ENCODE data around the gene CEACAM3. TPM values are rescaled to one million over a fixed set of nuclear protein-coding genes. Genes with fewer than 3 reads are reported as not detected.

CEACAM3 gene
- total and polyA plus RNA-seq, 9 of the 15 experiments (the other 6 are each of a cell fraction or from before 2014, with no cell fraction given), result not detected

DNA sequence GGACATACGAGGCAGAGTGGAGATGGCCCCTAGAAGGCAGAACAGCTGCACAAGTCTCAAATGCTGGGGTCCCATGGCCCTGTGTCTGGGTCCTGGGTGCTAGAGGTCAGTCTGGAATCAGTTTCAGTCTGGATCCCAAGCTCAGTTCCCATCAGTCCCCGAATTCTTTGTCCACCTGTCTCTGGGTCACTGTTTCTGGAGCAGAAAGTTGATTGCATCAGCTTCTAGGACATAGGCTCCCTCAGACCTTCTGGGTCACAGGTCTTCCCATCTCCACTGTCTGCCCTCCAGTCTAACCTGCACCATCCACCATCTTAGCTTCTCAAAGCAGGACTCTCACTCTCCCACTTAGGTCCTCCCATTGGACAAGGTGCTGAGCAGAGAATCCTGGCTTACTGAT, 42.8 kb downstream of the CEACAM3 start:
- Histone ChIP-seq H4K20me1 (replicated peaks; ENCODE audit: control insufficient read depth, insufficient read depth, low read length) (0 out of 2 replicates have a peak, but pooled peaks cover 2% of the 10 kb centered on the region), H3K9me3 (replicated peaks; ENCODE audit: control insufficient read depth, insufficient read depth, low read depth, low read length) (no peaks in the 10 kb centered on the region), H3K9ac (ENCODE audit: insufficient read depth in 1 of 2, low read depth in 2 of 2, low read length in 2 of 2) (peak overlapping the region in 1 of 2 experiments; percentile 0; a peak in 1 of 4 replicates), H3K4me1 (replicated peaks in 1 of 2; ENCODE audit: control insufficient read depth in 2 of 2, insufficient read depth in 2 of 2, low read length in 2 of 2) (peaks cover 23 to 32% of the 10 kb centered on the region in 2 experiments; a peak in 4 of 5 replicates), H3K9me1 (ENCODE audit: control insufficient read depth, insufficient read depth, low read length) (no peaks in the 10 kb centered on the region), H3K4me3 (no peak overlapping the region), H3K36me3 (ENCODE audit: control insufficient read depth, insufficient read depth, low read length) (no peaks in the 10 kb centered on the region), H3K27me3 (ENCODE audit: control insufficient read depth in 2 of 2, insufficient read depth in 2 of 2, low read length in 2 of 2) (peaks cover 0 to 13% of the 10 kb centered on the region in 2 experiments; a peak in 4 of 5 replicates), H3K27ac (ENCODE audit: extremely low read depth, low read depth, low read length) (no peak overlapping the region), H3K4me2 (ENCODE audit: insufficient read depth, low read length) (peak overlapping the region; percentile 12; the same call in 1 of the 2 replicates), H3K79me2 (ENCODE audit: control insufficient read depth, insufficient read depth, low read length) (no peaks in the 10 kb centered on the region), H2AFZ (ENCODE audit: low read depth, low read length) (peak overlapping the region; percentile 42)
- FAIRE-seq (no peak), ATAC-seq (peak; percentile 25), DNase-seq (ENCODE audit: extremely low read depth in 1 of 4, low spot score in 3 of 4) (peak in 1 of 4 experiments; percentile 3)
- no TSS peak for BruUV-seq (replicated peaks)
- ChIA-PET CTCF (ENCODE audit: low intra/inter-chr PET ratio) (no interaction called here), POLR2A (interaction anchor here (2.4 to 3.1 kb wide), 2 partner anchors 13 to 21 kb away, joined by 7 to 14 read pairs; partner anchors contain the start of gene RPS19)
- in situ Hi-C loops (cut with MboI) (no loop called here), intact Hi-C loops (cut with micrococcal nuclease) (no loop called here)
- 13% methylated on average over 2 of the region's 2 CpGs for WGBS (ENCODE audit: insufficient coverage, low coverage, missing lambda C conversion rate)
- TF ChIP-seq U2AF2 (optimal IDR thresholded peaks at IDR 0.05; ENCODE audit: low read depth, low read length) (no peak), ZNF224 (CRISPR knock-in tag; IDR thresholded peaks at IDR 0.05) (no peak), MCM2 (IDR thresholded peaks at IDR 0.05; ENCODE audit: low read depth) (no peak), CEBPG (CRISPR knock-in tag; IDR thresholded peaks at IDR 0.05) (peak; percentile 53; the same call in 1 of the 2 replicates), CEBPG (tag; conservative IDR thresholded peaks at IDR 0.05 in 1 of 2, IDR thresholded peaks at IDR 0.05 in 1 of 2) (peak in 1 of 2 experiments; percentile 77; a peak in 2 of 4 replicates), GTF2A2 (tag; IDR thresholded peaks at IDR 0.05) (no peak), ZNF354B (CRISPR knock-in tag; IDR thresholded peaks at IDR 0.05) (no peak), CTBP1 (IDR thresholded peaks at IDR 0.05; ENCODE audit: borderline replicate concordance) (0 out of 2 replicates have a peak, but pooled peaks have one; percentile 19), HDAC3 (IDR thresholded peaks at IDR 0.05; ENCODE audit: borderline replicate concordance, partially characterized antibody) (no peak), ZNF561 (CRISPR knock-in tag; conservative IDR thresholded peaks at IDR 0.05) (no peak), ZNF408 (CRISPR knock-in tag; IDR thresholded peaks at IDR 0.05; ENCODE audit: low read depth) (no peak), SNRNP70 (optimal IDR thresholded peaks at IDR 0.05; ENCODE audit: low read depth, low read length) (no peak), PTRF (tag; IDR thresholded peaks at IDR 0.05) (no peak), POLR2AphosphoS5 (IDR thresholded peaks at IDR 0.05; ENCODE audit: control insufficient read depth, insufficient read depth, low read depth, low read length) (no peak), ZNF584 (CRISPR knock-in tag; IDR thresholded peaks at IDR 0.05; ENCODE audit: low read depth) (no peak)
- TF ChIP-seq, protein P1, sequence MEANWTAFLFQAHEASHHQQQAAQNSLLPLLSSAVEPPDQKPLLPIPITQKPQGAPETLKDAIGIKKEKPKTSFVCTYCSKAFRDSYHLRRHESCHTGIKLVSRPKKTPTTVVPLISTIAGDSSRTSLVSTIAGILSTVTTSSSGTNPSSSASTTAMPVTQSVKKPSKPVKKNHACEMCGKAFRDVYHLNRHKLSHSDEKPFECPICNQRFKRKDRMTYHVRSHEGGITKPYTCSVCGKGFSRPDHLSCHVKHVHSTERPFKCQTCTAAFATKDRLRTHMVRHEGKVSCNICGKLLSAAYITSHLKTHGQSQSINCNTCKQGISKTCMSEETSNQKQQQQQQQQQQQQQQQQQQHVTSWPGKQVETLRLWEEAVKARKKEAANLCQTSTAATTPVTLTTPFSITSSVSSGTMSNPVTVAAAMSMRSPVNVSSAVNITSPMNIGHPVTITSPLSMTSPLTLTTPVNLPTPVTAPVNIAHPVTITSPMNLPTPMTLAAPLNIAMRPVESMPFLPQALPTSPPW (CRISPR knock-in tag; IDR thresholded peaks at IDR 0.05), result no peak
- TF ChIP-seq, protein P2, sequence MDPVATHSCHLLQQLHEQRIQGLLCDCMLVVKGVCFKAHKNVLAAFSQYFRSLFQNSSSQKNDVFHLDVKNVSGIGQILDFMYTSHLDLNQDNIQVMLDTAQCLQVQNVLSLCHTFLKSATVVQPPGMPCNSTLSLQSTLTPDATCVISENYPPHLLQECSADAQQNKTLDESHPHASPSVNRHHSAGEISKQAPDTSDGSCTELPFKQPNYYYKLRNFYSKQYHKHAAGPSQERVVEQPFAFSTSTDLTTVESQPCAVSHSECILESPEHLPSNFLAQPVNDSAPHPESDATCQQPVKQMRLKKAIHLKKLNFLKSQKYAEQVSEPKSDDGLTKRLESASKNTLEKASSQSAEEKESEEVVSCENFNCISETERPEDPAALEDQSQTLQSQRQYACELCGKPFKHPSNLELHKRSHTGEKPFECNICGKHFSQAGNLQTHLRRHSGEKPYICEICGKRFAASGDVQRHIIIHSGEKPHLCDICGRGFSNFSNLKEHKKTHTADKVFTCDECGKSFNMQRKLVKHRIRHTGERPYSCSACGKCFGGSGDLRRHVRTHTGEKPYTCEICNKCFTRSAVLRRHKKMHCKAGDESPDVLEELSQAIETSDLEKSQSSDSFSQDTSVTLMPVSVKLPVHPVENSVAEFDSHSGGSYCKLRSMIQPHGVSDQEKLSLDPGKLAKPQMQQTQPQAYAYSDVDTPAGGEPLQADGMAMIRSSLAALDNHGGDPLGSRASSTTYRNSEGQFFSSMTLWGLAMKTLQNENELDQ (CRISPR knock-in tag; IDR thresholded peaks at IDR 0.05; ENCODE audit: borderline replicate concordance), result no peak
- TF ChIP-seq, protein P3, sequence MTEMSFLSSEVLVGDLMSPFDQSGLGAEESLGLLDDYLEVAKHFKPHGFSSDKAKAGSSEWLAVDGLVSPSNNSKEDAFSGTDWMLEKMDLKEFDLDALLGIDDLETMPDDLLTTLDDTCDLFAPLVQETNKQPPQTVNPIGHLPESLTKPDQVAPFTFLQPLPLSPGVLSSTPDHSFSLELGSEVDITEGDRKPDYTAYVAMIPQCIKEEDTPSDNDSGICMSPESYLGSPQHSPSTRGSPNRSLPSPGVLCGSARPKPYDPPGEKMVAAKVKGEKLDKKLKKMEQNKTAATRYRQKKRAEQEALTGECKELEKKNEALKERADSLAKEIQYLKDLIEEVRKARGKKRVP (CRISPR knock-in tag; IDR thresholded peaks at IDR 0.05), result 0 out of 2 replicates have a peak, but pooled peaks have one; percentile 25

Data from K562 (cell line).